Right renal cortex interstitium (tissue), 3 donors: ENCODE data around the gene GRM7. TPM values are rescaled to one million over a fixed set of nuclear protein-coding genes. Genes with fewer than 3 reads are reported as not detected.

Experiments used
- DNase-seq, 3 donors: peaks; one replicate each; pipeline ENCODE4 v3.0.0-alpha.2; 2013; ENCODE audit warnings: low read depth in 3 of 3, low spot score in 2 of 3
- polyA plus RNA-seq, 3 donors: library from polyadenylated mRNA; unstranded; fragments of 120-200 nt; gene quantifications; one replicate each; pipeline ENCODE4 v1.2.1, GENCODE V29; 2013; ENCODE audit not compliant: insufficient read length in 3 of 3

The GRM7 gene
- polyA plus RNA-seq, 3 donors: 1.7 to 2.9 (median 2.2) TPM

GRCh38 chr3:7621046-7621630 lies 760.2 kb downstream of the GRM7 start:
- no peak for DNase-seq

DNA sequence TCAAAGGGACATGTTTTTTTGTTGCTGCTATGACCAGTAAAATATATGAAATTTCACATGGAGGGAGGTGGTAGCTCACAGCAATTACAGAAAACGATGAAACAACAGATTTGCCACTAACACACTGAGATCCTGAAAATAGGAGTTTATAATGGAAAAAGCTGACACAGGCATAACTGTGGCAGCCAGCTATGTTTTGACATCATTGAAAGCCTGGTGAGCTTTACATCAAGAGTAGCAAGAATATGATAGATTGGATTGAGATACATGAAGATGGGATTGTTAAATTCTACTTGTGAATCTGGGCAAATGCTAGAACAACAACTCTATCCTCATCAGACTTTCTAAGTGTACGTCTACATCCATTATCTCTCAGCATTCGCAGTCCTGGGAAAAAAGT lies 760.7 kb downstream of the GRM7 start:
- no peak for DNase-seq

DNA sequence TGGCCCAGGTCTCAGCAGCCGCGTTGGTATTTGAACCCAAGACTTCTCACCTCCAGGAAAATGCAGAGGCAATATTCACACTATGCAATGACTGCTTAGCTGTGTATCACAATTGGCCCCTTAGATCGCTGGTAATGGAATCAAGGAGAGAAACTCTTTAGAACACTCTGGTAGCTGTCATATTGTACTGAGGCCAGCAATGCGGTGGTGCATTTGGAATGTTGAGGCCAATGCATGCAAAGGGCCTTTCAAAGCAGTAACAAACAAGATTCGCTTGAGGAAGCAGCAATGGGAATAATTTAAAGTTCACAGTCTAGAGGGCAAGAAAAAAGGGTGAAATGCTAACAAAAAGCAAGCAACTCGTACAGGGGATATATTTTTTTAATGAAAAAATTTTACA lies 764.1 kb downstream of the GRM7 start:
- no peak for DNase-seq

- no peak for DNase-seq
These were observed 769.5 kb downstream of the GRM7 start for GRCh38 chr3:7630351-7630911.

- no peak for DNase-seq
These were observed 770.0 kb downstream of the GRM7 start for GRCh38 chr3:7630925-7631324.

DNA sequence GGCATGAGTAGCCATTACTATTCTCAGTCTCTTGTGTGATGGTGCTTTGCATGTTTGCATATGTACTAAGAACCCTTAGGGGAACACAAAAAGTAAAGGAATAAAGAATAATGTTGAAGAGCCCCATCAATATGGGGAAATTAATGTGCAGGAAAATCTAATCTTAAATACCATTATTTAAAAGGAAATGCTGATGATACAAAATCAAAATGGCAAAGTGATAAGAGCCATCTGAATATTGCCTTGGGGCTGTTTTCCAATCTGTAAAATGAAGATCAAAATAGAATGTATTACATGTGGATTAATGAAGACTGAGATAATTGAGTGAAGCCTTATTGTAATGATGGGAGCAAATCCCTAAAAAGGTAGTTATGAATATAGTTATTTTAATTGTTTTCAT lies 771.4 kb downstream of the GRM7 start:
- DNase-seq: no peak

GRCh38 chr3:7637694-7638093 lies 776.8 kb downstream of the GRM7 start:
- no peak for DNase-seq

- DNase-seq: no peak
These were observed 777.2 kb downstream of the GRM7 start for GRCh38 chr3:7638103-7638502.

DNA sequence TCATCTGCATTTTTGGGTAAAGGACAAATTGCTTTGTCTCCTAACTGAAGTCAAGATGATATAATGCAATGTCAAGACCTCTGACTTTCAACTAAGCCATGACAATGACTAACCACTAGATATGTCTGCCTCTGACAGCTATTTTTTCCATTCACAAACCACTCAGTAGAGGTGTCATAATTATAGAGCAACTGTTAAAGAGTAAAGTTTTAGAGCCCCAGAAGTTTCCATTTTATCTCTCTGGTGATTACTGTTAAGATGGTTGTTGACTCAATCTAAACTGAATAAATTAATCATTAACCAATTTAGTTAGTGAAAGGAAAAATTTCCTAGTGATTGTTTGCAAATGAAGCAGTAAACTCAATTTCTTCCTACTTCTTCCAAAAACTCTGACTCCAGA lies 779.9 kb downstream of the GRM7 start:
- no peak for DNase-seq

DNA sequence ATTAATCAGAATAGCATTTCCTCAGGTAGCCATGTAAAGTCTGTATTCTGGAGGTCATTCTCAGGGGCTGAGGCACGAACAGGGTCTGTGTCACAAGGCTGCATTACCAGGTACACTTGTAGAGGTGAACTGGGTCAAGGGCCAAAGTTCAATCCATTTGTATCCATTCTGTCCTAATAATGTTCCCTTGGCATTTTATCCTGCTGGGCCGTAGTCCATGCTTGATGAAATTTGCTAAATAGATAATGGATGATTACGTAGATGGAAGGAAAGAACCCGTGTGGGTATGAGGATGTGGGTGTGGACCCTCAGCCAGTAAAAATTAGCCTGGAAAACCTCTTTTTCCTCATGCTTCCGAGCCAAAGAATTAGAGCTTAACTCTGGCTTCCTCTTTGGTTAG lies 785.9 kb downstream of the GRM7 start:
- DNase-seq: no peak

DNA sequence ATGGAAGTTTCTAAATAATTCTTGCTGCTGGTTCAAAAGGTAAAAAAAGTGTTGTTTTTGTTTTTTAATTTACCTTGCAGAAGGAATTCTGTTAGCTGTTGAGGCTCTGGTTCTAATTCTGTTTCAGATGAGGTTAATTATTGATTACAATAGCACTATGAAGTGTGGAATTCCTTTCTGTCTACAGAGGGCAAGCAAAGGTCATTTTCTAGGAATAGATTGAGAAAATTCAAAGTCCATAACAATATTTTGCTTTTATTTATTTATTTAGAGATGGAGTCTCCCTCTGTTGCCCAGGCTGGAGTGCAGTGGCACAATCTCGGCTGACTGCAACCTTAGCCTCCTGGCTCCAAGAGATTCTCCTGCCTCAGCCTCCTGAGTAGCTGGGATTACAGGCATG lies 789.6 kb downstream of the GRM7 start:
- no peak for DNase-seq

- no peak for DNase-seq
These were observed 790.4 kb downstream of the GRM7 start for GRCh38 chr3:7651274-7651673.

- DNase-seq: no peak
These were observed 796.5 kb downstream of the GRM7 start for GRCh38 chr3:7657214-7658112.

DNA sequence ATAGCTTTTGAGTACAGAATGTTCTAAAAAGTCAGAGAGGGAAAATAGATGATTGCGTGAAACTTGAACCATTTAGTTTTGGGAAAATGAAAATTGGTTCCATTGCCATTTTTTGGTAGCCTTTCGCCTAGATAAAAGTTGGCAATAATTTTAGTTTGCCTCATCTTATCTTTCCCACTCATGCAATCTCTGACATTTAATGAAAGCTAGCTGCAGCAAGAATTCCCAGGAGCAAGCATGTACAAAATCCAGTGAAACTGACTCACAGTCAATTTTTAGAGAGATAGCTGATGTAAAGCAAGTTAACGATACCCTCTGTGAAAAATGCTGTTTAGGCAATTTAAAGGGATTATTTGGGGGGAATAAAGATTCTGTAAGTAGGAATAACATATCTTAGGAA lies 797.4 kb downstream of the GRM7 start:
- no peak for DNase-seq

GRCh38 chr3:7659079-7659478 lies 798.2 kb downstream of the GRM7 start:
- no peak for DNase-seq

DNA sequence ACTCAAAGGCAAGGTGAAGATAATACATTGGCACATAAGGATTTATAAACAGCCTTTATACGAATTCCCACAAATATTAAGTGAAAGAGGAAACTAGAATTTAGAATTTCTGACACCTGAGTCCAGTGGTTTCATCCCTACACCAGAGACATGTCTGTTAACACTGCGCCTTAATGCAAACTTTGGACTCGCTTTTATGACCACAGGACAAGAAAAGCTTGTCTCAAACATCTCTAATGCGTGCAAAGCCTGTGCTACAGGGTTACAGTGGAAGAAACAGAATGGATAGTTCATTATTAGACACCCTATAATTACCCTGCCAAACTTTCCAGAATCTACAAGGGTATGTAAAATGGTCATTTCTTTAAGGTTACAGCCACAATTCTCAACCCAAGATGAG lies 802.9 kb downstream of the GRM7 start:
- no peak for DNase-seq

DNA sequence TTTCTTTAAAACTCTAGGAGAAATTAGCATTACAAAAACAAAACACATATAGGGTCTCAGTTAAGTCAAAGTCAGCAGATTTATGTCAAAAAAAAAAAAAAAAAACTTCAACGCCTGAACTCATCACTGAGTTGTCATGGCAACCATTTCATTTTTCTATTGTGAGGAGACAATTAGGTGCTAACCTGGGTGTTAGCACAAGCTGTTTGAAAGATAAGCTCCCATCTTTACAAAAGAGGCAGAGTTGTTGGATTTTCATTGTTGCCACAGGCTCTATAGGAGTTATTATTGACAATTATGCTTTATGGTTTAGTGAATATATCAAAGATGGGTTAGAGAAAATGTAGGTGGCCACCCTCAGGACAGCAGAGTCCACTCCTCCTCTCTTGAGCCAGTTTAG lies 806.9 kb downstream of the GRM7 start:
- DNase-seq: no peak

GRCh38 chr3:7669641-7670040 lies 808.7 kb downstream of the GRM7 start:
- DNase-seq: no peak

DNA sequence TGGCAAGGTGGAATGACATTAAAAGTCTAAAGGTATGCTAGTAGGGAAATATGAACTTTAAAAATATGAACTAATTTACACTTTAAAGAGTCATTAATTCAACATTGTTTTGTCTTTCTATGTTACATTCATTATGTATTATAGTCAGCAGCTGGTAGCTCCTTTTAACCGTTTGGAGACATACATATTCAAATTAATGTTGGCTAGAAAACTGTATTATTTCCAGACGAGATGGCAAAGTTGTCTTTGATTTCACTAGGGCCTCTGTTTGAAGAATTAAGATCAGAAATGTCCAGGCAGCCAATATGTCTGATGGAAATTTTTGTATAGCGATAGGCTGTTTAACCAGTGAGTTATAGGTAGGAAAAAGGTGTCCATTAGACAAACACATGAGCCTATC lies 817.6 kb downstream of the GRM7 start:
- no peak for DNase-seq

GRCh38 chr3:7682822-7683229 lies 821.9 kb downstream of the GRM7 start:
- no peak for DNase-seq

GRCh38 chr3:7683426-7683825 lies 822.5 kb downstream of the GRM7 start:
- DNase-seq: no peak

DNA sequence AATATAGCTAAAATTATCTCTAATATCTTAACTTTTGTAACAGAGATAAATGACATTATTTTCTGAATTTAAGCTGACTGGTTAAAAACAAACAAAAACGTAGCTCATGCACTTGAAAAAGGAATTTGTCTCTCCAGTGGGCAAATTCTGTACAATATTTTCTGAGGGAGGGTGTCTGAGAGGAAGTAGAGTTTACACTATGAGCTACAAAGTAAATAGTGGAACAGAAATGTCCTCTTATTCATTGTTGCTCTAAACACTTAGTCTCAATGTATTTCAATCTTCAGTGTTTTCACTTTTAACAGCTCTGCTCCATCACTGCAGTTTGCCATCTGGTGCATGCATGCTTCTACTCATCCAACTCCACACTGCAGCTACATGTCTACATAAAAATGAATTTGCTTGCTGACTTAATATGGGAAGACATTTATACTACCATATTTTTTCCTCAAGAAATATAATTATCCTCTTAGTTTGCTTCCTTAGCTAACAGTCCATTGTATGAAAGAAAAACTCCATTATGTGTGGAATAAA lies 823.3 kb downstream of the GRM7 start:
- no peak for DNase-seq
